Peyer's patch (tissue), 4 donors: Measurements from ENCODE around the gene ETV5.

Experiments used
- POLR2A ChIP-seq, 2 donors: fragments of 450-650 bp; IDR thresholded peaks; one replicate each; pipeline ENCODE4 v1.5.1; 2017; ENCODE audit warnings: antibody characterized with exemption in 2 of 2, mild to moderate bottlenecking in 2 of 2, moderate library complexity in 2 of 2
- TF ChIP-seq, protein P1 (sequence below), 6 experiments: fragments of 450-650 bp in 4 of 6; fragments of 200-600 bp in 2 of 6; sonication (generic) in 1 of 6; IDR thresholded peaks; one replicate each; pipeline ENCODE4 v1.5.1; 2017 to 2019; ENCODE audit warnings: antibody characterized with exemption in 6 of 6, mild to moderate bottlenecking in 3 of 6, moderate library complexity in 1 of 6

DNA sequence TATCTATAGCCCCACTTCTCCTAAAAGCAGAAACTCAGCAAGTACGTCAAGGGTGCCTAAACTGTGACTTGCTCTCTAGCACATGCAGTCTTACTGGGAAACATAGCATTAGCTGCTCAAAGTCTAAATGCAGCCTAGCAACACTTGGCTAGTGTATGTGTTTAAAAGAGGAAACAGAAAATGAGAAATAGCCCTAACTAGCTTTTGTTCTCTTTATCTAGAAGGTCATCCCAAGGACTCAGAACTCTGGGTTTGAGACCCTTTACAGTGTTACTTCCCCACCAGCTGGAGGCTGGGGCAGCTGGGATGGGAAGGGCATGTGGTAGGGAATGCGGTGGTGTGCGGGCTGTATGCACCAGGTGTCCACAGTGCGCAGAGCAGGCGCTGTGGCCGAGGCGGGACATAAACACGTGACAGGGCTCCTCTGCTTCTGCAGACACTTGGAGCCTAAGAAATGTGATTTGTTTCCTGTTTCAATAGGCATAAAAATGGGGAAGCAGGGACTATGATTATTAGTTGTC lies 13.3 kb downstream of the ETV5 start:
- no peak for TF ChIP-seq POLR2A (IDR thresholded peaks at IDR 0.05)
- TF ChIP-seq, protein P1, sequence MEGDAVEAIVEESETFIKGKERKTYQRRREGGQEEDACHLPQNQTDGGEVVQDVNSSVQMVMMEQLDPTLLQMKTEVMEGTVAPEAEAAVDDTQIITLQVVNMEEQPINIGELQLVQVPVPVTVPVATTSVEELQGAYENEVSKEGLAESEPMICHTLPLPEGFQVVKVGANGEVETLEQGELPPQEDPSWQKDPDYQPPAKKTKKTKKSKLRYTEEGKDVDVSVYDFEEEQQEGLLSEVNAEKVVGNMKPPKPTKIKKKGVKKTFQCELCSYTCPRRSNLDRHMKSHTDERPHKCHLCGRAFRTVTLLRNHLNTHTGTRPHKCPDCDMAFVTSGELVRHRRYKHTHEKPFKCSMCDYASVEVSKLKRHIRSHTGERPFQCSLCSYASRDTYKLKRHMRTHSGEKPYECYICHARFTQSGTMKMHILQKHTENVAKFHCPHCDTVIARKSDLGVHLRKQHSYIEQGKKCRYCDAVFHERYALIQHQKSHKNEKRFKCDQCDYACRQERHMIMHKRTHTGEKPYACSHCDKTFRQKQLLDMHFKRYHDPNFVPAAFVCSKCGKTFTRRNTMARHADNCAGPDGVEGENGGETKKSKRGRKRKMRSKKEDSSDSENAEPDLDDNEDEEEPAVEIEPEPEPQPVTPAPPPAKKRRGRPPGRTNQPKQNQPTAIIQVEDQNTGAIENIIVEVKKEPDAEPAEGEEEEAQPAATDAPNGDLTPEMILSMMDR (IDR thresholded peaks at IDR 0.05), result peak in 3 of 6 experiments; percentile 29 to 34 (median 33)
